ENCODE data around the gene MEIS1.

MEIS1 gene

DNA sequence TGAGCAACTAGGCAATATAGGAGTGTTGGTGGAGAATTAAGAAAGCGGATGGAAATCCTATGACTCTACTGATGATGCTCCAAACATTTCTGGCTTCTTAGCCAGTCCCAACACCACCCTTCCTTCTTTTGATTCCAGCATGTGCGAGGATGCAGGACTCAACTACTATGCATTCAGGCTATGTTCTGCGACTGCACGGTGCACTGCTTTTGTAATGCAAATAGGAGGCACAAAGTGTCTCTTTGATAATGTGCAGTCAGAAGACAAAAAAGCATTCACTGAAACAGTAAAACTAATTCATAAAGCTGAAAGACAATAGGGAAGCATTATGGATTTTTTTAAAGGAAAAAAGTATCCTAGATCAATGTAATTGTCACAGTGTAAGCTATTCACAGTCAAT, 106.7 kb downstream of the MEIS1 start:
- DNase-seq = no peak

GRCh38 chr2:66543257-66543767, 108.4 kb downstream of the MEIS1 start:
- DNase-seq = no peak

- no peak for DNase-seq
These were observed 109.3 kb downstream of the MEIS1 start for GRCh38 chr2:66544258-66544657.

- DNase-seq = no peak
These were observed 110.3 kb downstream of the MEIS1 start for GRCh38 chr2:66545258-66545657.

GRCh38 chr2:66547118-66547517, 112.2 kb downstream of the MEIS1 start:
- no peak for DNase-seq

DNA sequence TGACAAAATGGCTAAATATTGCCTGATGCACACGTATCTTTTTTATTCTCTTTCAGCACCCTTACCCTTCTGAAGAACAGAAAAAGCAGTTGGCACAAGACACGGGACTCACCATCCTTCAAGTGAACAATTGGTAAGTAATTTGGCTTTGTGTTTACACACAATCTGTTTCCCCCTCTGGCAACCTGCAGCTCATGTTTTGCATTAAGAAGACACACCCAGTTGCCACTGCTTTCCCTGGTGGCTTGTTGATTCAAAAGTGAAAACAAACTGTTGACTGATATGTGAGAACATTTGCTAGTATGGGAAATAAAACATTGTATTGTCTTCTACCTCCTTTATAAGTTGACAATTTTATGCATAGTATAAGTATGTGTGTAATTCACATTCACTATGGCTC, 113.0 kb downstream of the MEIS1 start:
- DNase-seq = no peak

- no peak for DNase-seq
These were observed 113.5 kb downstream of the MEIS1 start for GRCh38 chr2:66548422-66548821.

DNA sequence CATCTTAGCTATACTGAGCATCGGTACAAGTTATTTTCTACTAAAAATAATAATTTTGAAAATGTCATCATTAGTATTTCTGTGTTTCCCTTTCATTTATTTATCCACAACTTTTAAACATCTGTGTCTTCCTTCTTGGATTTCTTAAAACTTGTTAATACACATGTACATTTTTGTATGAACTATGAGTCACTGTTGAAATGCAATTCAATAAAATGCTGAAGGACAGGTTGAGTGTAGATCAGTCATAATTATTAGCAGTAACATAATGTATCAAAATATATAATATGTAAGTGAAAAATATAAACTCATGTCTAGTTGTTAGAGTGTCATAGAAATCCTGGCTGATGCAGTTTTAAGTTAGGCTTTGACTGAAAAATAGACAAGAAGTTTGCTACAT, 115.9 kb downstream of the MEIS1 start:
- DNase-seq = no peak

- DNase-seq = no peak
These were observed 118.4 kb downstream of the MEIS1 start for GRCh38 chr2:66553370-66553769.

- no peak for DNase-seq
These were observed 120.2 kb downstream of the MEIS1 start for GRCh38 chr2:66555091-66555490.

- no peak for DNase-seq
These were observed 120.8 kb downstream of the MEIS1 start for GRCh38 chr2:66555501-66556324.

DNA sequence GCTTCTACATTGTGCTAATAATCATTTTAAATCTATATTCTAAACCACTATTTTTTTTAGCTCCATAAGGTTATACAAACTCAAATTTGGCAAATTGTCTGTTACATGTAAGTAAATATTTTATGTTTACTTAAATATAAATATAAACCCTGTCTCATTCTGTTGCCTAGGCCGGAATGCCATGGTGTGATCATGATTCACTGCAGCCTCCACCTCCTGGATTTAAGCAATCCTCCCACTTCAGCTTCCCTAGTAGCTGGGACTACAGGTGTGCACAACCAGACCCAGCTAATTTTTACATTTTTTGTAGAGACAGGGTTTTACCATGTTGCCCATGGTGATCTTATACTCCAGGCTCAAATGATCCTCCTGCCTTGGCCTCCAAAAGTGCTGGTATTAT, 124.7 kb downstream of the MEIS1 start:
- no peak for DNase-seq

DNA sequence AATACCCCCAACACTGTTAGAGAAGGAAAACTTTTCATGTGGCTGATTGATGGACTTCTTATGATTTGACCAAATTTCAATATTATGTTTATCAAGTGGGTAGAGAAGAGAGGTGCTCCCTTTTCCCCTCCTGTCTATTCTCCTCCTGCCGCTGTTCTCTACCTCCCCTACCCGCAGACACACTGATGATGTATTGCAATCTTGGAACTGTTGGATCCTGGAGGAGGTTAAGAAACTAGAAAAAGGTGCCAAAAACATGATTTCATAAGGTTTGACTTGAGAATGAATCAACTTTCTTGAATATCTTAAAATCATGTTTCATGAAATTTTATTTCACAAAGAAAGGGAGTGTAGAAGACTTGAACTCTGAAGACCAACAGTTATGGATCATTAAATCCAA, 125.8 kb downstream of the MEIS1 start:
- no peak for DNase-seq

- DNase-seq = no peak
These were observed 126.8 kb downstream of the MEIS1 start for GRCh38 chr2:66561645-66562303.

GRCh38 chr2:66562304-66562685, 127.4 kb downstream of the MEIS1 start:
- no peak for DNase-seq

GRCh38 chr2:66563473-66563872, 128.5 kb downstream of the MEIS1 start:
- DNase-seq = no peak

DNA sequence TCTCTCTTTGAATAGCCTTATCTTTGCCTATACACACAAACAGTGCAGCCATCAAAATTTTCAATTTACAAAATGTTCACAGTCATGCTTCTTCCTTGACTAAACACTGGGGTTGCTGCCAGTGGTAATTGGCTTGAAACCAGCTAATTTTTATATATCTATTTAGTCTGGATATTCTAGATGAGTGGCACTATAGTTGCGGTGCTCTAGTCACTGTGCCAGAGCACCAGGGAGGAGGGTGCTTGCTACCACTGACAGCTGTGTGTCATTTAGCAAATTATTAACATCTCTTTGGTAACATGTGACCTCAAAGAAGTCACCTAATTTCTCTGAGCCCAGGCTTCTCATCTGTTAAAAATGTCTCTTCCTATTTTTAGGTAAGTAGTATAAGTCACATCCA, 130.4 kb downstream of the MEIS1 start:
- no peak for DNase-seq

- no peak for DNase-seq
These were observed 131.9 kb downstream of the MEIS1 start for GRCh38 chr2:66566726-66567399.

DNA sequence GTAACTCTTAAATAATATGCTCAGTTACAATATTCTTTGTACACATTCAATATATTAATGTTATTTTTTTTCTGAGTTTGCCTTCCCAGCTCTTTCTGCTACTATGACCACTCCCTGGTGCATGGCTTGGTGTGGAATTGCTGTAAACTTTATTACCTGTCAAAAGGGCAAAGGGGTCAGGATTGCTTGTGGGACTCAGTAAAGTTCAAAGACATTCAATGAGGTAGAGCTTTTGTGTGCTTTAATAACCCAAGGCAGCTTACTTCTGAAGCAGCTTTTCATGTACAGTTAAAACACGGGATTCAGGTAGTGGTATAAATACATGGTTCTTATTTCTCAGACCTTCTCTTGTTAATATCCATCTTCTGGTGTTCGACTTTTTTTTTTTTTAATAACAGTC, 132.8 kb downstream of the MEIS1 start:
- no peak for DNase-seq

GRCh38 chr2:66568650-66569300, 133.8 kb downstream of the MEIS1 start:
- no peak for DNase-seq

DNA sequence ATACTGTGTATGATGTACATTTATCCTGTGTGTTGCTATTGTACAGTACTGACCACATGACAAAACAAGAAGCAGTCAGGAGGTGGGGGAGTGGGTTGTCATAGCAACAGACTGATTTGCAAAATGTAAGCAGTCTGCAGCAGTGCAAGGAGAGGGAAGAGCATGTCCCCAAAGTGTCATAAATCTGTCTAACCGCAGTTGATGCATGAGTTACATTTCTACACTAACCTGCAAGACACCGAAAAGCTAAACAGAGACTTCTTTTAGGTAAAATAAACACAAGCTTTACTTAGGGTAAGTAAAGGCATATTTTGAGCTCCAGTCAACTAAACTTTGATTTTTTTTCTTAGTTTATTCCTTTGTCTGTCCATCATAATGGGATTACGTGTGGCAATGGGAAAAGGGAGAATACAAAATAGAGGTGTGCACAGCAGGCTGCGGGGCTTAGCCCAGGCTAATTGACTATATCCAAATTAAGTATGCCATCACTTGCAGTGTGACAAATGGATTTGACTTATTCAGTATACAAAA, 134.5 kb downstream of the MEIS1 start:
- DNase-seq = no peak

DNA sequence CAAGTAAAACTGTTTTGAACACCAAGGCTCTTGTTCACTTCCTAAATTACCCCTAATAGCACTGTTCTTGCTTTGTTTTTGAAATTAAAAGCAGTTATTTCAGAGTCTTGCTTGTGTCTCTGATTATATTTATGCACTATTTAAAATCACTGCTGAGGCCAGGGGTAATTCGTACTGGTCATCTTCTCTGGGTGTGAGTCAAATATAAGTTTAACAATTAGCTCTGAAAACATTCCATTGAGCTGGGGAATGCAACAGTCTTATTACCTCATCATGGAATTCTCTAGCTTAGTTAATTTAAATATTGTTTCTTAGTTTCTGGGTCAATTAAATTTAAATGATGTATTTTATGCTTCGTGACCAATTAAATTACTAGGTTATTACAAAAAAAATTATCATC, 135.0 kb downstream of the MEIS1 start:
- DNase-seq = no peak

- DNase-seq = no peak
These were observed 135.5 kb downstream of the MEIS1 start for GRCh38 chr2:66570471-66570870.
